Stimulated activated CD8-positive, alpha-beta memory T cell treated with anti-CD3 and anti-CD28 coated beads, Interleukin-2, amount 100 ng/mL, for 48 hours (primary cell): ENCODE data around the gene H2BW2.
"Not testable (repeated sequence)": the region's sequence is repeated elsewhere in the genome, so short reads cannot be mapped to it uniquely, and the experiment has no call there.

Experiments
- DNase-seq, 2 donors: peaks; one replicate each; pipeline ENCODE4 v3.0.0-alpha.2; 2020; ENCODE audit warnings: low read depth in 2 of 2

The H2BW2 gene

DNA sequence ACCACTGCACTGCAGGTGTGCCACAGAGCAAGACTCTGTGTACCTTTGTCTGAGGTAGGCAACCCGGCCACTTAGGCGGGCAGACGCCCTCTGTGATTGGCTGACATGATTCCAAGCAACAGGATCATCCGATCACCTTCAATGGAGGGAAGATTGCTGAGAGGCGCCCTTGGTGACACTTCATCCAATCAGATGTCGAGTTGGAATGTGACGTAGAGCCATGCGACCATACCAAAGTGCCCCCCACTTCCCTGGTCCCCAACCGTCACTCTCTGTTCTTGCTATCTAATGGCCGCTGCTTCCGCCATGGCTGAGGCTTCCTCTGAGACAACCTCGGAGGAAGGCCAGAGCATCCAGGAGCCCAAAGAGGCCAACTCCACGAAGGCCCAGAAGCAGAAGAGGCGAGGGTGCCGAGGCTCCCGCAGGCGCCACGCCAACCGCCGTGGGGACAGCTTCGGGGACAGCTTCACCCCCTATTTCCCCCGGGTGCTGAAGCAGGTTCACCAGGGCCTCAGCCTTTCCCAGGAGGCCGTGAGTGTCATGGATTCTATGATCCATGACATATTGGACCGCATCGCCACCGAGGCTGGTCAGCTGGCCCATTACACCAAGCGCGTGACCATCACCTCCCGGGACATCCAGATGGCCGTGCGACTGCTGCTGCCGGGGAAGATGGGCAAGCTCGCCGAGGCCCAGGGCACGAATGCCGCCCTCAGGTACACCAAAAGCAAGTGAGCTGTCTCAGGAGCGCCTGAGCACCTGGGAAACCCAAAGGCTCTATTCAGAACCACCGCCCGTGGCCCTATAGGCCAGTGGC is at the start of gene H2BW2:
TSS of gene H2BW2 (plus strand) at position 268 of the 817 bp plus-strand sequence. CDS start at position 307, 39 bp downstream.
- DNase-seq = no peak

GRCh38 chrX:103999234-103999633 is 40.5 kb upstream of the H2BW2 start:
- DNase-seq = no peak

- DNase-seq = no peak
These were observed 30.9 kb upstream of the H2BW2 start for GRCh38 chrX:104008831-104009230.

DNA sequence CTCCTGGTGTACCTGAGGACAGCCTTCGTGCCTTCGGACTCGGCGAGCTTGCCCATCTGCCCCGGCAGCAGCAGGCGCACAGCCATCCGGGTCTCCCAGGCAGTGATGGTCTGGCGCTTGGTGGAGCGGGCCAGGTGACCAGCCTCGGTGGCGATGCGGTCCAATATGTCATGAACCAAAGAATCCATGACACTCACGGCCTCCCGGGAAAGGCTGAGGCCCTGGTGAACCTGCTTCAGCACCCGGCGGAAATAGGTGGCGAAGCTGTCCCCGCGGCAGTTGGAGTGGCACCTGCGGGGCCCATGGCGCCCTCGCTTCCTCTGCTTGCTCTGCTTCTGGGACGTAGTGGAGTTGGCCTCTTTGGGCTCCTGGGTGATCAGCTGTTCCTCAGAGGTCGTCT is 26.6 kb upstream of the H2BW2 start:
- DNase-seq = no peak

GRCh38 chrX:104013606-104014005 is 26.1 kb upstream of the H2BW2 start, which contains the start of gene H2BW1:
TSS of gene H2BW1 (minus strand) at chrX:104013708. CDS start at chrX:104013576, 132 bp downstream.
- DNase-seq = no peak

GRCh38 chrX:104015576-104015975 is 24.2 kb upstream of the H2BW2 start:
- not testable (repeated sequence) for DNase-seq

- no peak for DNase-seq
These were observed 21.6 kb upstream of the H2BW2 start for GRCh38 chrX:104018126-104018525.

GRCh38 chrX:104041003-104041402 is 1.2 kb downstream of the H2BW2 start:
- DNase-seq = no peak

GRCh38 chrX:104045642-104046041 is 5.9 kb downstream of the H2BW2 start:
- no peak for DNase-seq

GRCh38 chrX:104047171-104047570 is 7.4 kb downstream of the H2BW2 start:
- DNase-seq = no peak

DNA sequence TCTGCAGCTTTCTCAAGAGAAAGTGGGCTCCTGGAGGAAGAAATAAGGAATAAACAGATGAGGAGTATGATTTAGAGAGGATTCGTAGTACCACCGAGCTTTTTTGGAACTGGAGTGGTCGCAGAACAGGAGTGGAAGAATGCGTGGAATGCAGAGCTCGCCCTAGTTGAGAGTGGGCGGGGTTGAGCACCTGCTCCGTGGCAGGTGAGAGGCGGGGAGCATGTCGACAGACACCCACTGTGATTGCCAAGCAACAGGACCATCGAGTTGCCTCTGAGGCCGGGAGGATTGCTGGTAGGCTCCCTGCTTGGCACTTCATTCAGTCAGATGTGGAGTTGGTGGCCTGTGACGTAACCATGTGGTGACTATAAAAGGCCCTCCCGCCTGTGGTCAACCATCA is 15.2 kb downstream of the H2BW2 start:
- not testable (repeated sequence) for DNase-seq

GRCh38 chrX:104062636-104063035 is 22.9 kb downstream of the H2BW2 start:
- DNase-seq = not testable (repeated sequence)

GRCh38 chrX:104075778-104076445 is 36.2 kb downstream of the H2BW2 start, which contains the start of gene TMSB15C:
TSS of gene TMSB15C (minus strand) at chrX:104076236.
- not testable (repeated sequence) for DNase-seq

GRCh38 chrX:104077854-104078253 is 38.1 kb downstream of the H2BW2 start:
- DNase-seq = not testable (repeated sequence)

DNA sequence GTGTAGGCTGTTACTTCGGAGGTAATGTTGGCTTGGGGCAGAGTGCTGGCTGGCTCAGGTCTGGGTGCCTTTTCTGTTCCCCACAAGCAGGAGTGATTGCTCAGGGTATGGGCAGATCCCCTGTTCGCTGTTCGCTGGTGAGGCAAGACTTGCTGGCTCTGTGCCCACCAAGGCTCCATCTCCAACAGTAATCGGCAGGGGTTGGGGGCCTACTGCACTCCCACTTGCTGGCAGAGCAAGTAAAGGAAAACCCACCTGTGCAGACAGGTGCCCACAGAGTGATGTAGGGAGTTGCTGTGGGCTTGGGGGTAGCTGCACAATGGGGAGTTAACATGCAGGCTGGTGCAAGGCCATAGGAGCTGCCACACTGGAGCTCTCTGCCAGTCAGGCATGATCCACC is 44.3 kb downstream of the H2BW2 start:
- no peak for DNase-seq

DNA sequence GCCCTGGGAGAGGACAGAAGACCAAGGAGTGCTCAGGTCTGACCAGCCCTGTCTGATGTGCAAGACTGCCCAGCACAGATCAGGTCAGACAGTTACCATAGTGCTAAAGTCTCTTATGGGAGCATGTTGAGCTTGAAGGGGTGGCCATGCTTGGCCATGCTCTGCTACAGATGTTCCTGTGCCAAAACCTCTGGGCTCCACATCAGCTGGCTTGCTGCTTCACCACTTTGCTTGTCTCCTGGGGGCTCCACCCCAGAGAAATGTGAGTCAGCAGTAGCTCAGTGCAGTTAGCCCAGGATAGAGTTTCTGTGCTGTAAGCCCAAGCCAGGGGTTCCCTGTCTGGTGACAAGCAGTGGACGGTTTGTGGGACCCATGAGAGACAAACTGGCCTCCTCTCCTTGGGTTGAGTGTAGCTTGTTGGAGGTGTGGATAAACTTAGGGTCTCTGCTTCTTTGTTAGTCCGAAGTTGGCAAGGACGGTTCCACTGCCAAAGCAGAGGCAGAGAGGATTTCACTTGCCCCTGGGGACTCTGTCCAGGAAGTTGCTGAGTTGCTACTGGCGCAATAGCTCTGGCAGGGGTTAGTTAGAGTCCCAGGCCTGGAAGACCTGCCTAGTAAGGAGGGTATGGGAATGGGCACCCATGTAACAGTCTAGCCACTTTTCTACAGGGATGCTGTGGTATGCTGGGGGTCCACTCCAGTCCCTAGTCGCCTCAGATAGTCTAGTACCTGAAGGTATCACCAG is 45.0 kb downstream of the H2BW2 start:
- no peak for DNase-seq

- DNase-seq = no peak
These were observed 45.7 kb downstream of the H2BW2 start for GRCh38 chrX:104085477-104085876.

DNA sequence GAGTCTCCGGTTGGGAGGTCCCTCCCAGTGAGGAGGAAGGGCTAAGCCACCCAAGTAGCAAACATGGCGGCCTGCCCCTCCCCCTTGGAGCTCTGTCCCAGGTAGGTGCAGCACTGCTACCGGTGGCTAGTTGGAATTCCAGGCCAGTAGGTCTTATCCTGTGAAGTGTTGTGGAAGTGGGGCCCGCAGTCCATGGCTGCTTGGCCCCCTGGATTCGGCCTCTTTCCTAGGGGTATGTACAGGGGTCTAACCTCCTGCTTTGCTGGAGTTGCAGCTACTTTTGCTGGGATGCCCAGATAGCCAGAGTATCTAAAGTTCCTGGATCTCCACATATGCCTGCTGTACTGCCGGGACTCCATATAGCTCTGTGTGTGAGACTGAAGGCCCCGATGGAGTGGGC is 46.2 kb downstream of the H2BW2 start:
- no peak for DNase-seq
